SU-DHL-6 (cell line): ENCODE results near the gene SIM2.

Experiments used
- H2AFZ ChIP-seq: fragments of 200-600 bp; sonication (generic); 2 replicates; pipeline ENCODE4 v1.6.1; 2014; ENCODE audit warnings: low read depth, mild to moderate bottlenecking, moderate library complexity, mixed read lengths, antibody characterized with exemption, low read length; ENCODE audit not compliant: severe bottlenecking
- H3F3A ChIP-seq: fragments of 200-600 bp; shearing (Covaris generic); 2 replicates; pipeline ENCODE4 v1.6.0; 2016; ENCODE audit warnings: antibody characterized with exemption, mild to moderate bottlenecking; ENCODE audit not compliant: insufficient read depth
- H3K27ac ChIP-seq: fragments of 200-600 bp; sonication (generic); 2 replicates; pipeline ENCODE4 v1.5.1; 2016; ENCODE audit warnings: low read depth, mild to moderate bottlenecking, low read length, moderate library complexity, mixed read lengths
- H3K27me3 ChIP-seq: fragments of 200-600 bp; sonication (generic), shearing (Covaris generic); 2 replicates; pipeline ENCODE4 v1.6.0; 2014; ENCODE audit warnings: mild to moderate bottlenecking, low read length
- H3K36me3 ChIP-seq: fragments of 200-600 bp; sonication (generic); 2 replicates; pipeline ENCODE4 v1.6.1; 2014; ENCODE audit warnings: mild to moderate bottlenecking, low read length, mixed read lengths
- H3K4me2 ChIP-seq: fragments of 300-600, 200-600 bp; shearing (Covaris generic), sonication (generic); 2 replicates; pipeline ENCODE4 v1.6.0; 2014; ENCODE audit warnings: low read length, low read depth, mild to moderate bottlenecking; ENCODE audit not compliant: poor library complexity, severe bottlenecking
- H3K4me3 ChIP-seq: fragments of 200-600 bp; sonication (generic); 2 replicates; pipeline ENCODE4 v1.5.1; 2014; ENCODE audit warnings: antibody characterized with exemption, low read length, mild to moderate bottlenecking, mixed read lengths; ENCODE audit not compliant: insufficient read depth, poor library complexity, severe bottlenecking
- H3K79me2 ChIP-seq: fragments of 200-600 bp; sonication (generic); 2 replicates; pipeline ENCODE4 v1.6.1; 2014; ENCODE audit warnings: mild to moderate bottlenecking, low read length, moderate library complexity; ENCODE audit not compliant: insufficient read depth
- H3K9ac ChIP-seq: fragments of 200-600 bp; sonication (generic); 2 replicates; pipeline ENCODE4 v1.7.0; 2014; ENCODE audit warnings: mild to moderate bottlenecking, low read length
- H3K9me2 ChIP-seq: fragments of 200-600 bp; sonication (generic); replicated peaks from 2 replicates; pipeline ENCODE4 v1.6.1; 2014; ENCODE audit warnings: low read length; ENCODE audit not compliant: insufficient read depth
- H3K9me3 ChIP-seq: fragments of 200-600 bp; sonication (generic); 2 replicates; pipeline ENCODE4 v1.6.1; 2014; ENCODE audit warnings: low read length, mixed read lengths; ENCODE audit not compliant: insufficient read depth
- H4K20me1 ChIP-seq: fragments of 200-600 bp; sonication (generic); 2 replicates; pipeline ENCODE4 v1.6.1; 2014; ENCODE audit warnings: low read depth, mild to moderate bottlenecking, antibody characterized with exemption, low read length, moderate library complexity, mixed read lengths
- CTCF ChIP-seq: fragments of 200-600 bp; sonication (generic); IDR thresholded peaks from one replicate; pipeline ENCODE4 v1.5.1; 2017; ENCODE audit warnings: antibody characterized with exemption, mild to moderate bottlenecking, low read length, moderate library complexity; ENCODE audit not compliant: insufficient read depth, poor library complexity, severe bottlenecking
- EZH2phosphoT487 ChIP-seq: fragments of 200-600 bp; sonication (generic), shearing (Covaris generic); conservative IDR thresholded peaks from 2 replicates; pipeline ENCODE4 v1.6.1; 2018; ENCODE audit warnings: mild to moderate bottlenecking, antibody characterized with exemption, low read length, moderate library complexity, mixed read lengths

SIM2 gene

GRCh38 chr21:36710729-36711048, 11.8 kb downstream of the SIM2 start:
- Histone ChIP-seq H3K4me3 (no peak overlapping the region), H2AFZ (no peak overlapping the region), H3K9ac (no peak overlapping the region), H3F3A (no peaks in the 10 kb centered on the region), H3K27me3 (no peaks in the 10 kb centered on the region), H3K79me2 (no peaks in the 10 kb centered on the region), H3K36me3 (no peaks in the 10 kb centered on the region), H3K4me2 (no peak overlapping the region), H4K20me1 (no peaks in the 10 kb centered on the region), H3K9me2 (no peaks in the 10 kb centered on the region), H3K27ac (no peak overlapping the region), H3K9me3 (no peaks in the 10 kb centered on the region)
- TF ChIP-seq EZH2phosphoT487 (no peak), CTCF (no peak)

- no peak for TF ChIP-seq EZH2phosphoT487
- no peak for TF ChIP-seq CTCF
- Histone ChIP-seq H3K9me3 (no peaks in the 10 kb centered on the region), H3K27ac (no peak overlapping the region), H3K4me3 (no peak overlapping the region), H3F3A (no peaks in the 10 kb centered on the region), H3K79me2 (no peaks in the 10 kb centered on the region), H3K36me3 (no peaks in the 10 kb centered on the region), H3K9ac (no peak overlapping the region), H3K9me2 (no peaks in the 10 kb centered on the region), H2AFZ (no peak overlapping the region), H3K27me3 (no peaks in the 10 kb centered on the region), H3K4me2 (no peak overlapping the region), H4K20me1 (no peaks in the 10 kb centered on the region)
Observed at GRCh38 chr21:36713746-36714145, 14.8 kb downstream of the SIM2 start.

- H3K4me3 ChIP-seq: no peak overlapping the region
Observed at GRCh38 chr21:36716387-36716786, 17.5 kb downstream of the SIM2 start.

More at GRCh38 chr21:36716387-36716786, 17.5 kb downstream of the SIM2 start:
- Histone ChIP-seq H3F3A (no peaks in the 10 kb centered on the region), H3K27me3 (no peaks in the 10 kb centered on the region), H3K4me2 (no peak overlapping the region), H3K9ac (no peak overlapping the region), H3K9me3 (no peaks in the 10 kb centered on the region), H3K9me2 (no peaks in the 10 kb centered on the region), H3K79me2 (no peaks in the 10 kb centered on the region), H3K36me3 (no peaks in the 10 kb centered on the region), H2AFZ (no peak overlapping the region), H3K27ac (no peak overlapping the region), H4K20me1 (no peaks in the 10 kb centered on the region)
- TF ChIP-seq CTCF (no peak), EZH2phosphoT487 (no peak)
